ENCODE data around the gene TRIM62. TPM values are rescaled to one million over a fixed set of nuclear protein-coding genes. Genes with fewer than 3 reads are reported as not detected.

TRIM62 gene
- total RNA-seq, 6 experiments from 2014 or later: 6.2 to 7.9 (median 7.1) TPM

DNA sequence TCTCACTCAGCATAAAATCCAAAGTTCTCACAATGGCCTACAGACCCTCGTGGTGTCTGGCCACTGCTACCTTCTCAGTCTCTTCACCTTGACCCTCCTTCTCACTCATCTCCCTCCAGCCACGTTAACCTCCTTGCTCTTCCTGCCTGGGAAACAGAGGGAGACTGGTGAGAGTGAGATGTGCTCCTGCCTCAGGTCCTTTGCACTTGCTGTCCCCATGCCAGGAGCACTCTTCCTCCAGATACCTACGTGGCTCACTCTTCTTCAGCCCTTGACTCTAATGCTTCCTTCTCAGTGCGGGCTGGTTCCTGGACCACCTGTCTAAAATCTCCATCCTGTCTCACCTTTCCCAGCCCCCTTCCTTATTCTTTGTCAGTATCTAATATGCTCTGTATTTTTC, 24.7 kb downstream of the TRIM62 start:
- no peak for TF ChIP-seq CTCF (IDR thresholded peaks at IDR 0.05)
- H3K36me3 Mint-ChIP-seq (ENCODE audit: low read depth): 0 out of 2 replicates have a peak, but pooled peaks cover 4% of the 10 kb centered on the region
- H3K27ac Mint-ChIP-seq: no peak overlapping the region
- no peak overlapping the region for H3K4me3 Mint-ChIP-seq
- no peak for DNase-seq
- H3K9me3 Mint-ChIP-seq: no peaks in the 10 kb centered on the region
- H3K4me1 Mint-ChIP-seq (ENCODE audit: low read depth): peaks cover 6% of the 10 kb centered on the region; the same call in 1 of the 2 replicates
- H3K27me3 Mint-ChIP-seq (ENCODE audit: insufficient read depth): no peaks in the 10 kb centered on the region; the same call in 1 of the 2 replicates

DNA sequence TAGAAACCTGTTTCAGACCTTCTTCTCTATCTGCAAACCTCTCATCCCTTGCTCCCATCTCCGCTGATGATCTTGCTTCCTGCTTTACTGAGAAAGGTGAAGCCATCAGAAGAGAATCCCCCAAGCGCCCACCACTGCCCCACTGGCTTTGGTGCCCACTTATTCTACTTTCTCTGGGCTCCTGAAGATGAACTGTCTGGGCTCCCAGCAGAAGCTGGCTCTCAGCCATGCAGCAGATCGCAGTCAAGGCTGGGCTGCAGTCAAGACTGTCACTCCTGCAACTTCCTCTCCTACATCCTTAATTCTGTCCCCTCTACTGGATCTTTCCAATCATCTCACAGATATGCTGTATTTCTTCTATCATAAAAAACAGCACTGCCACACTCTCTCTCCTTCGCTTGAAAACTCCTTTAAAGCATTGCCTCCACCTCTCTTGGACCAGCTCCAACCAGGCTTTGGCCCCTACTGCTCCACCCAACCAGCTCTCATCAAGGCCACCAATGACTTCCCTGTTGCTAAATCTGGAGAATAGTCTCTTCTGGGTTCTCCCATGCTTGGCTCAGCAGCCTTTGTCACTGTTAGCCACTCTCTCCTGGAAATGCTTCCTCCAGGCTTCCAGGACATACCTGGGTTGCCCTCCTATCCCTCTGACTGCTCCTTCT, 25.8 kb downstream of the TRIM62 start:
- no peak overlapping the region for H3K27ac Mint-ChIP-seq
- no peaks in the 10 kb centered on the region for H3K9me3 Mint-ChIP-seq
- TF ChIP-seq CTCF (IDR thresholded peaks at IDR 0.05): no peak
- no peak overlapping the region for H3K4me3 Mint-ChIP-seq
- H3K36me3 Mint-ChIP-seq (ENCODE audit: low read depth): 0 out of 2 replicates have a peak, but pooled peaks cover 4% of the 10 kb centered on the region
- peaks cover 6% of the 10 kb centered on the region; the same call in 1 of the 2 replicates for H3K4me1 Mint-ChIP-seq (ENCODE audit: low read depth)
- no peaks in the 10 kb centered on the region; the same call in 1 of the 2 replicates for H3K27me3 Mint-ChIP-seq (ENCODE audit: insufficient read depth)
- DNase-seq: no peak

GRCh38 chr1:33153650-33154049, 28.2 kb downstream of the TRIM62 start:
- no peaks in the 10 kb centered on the region; the same call in 1 of the 2 replicates for H3K27me3 Mint-ChIP-seq (ENCODE audit: insufficient read depth)
- no peak overlapping the region for H3K4me3 Mint-ChIP-seq
- H3K9me3 Mint-ChIP-seq: no peaks in the 10 kb centered on the region
- no peak overlapping the region for H3K27ac Mint-ChIP-seq
- peaks cover 6% of the 10 kb centered on the region; the same call in 1 of the 2 replicates for H3K4me1 Mint-ChIP-seq (ENCODE audit: low read depth)
- DNase-seq: no peak
- TF ChIP-seq CTCF (IDR thresholded peaks at IDR 0.05): no peak
- H3K36me3 Mint-ChIP-seq (ENCODE audit: low read depth): 0 out of 2 replicates have a peak, but pooled peaks cover 4% of the 10 kb centered on the region

- Mint-ChIP-seq H3K9me3 (no peaks in the 10 kb centered on the region), H3K36me3 (ENCODE audit: low read depth) (0 out of 2 replicates have a peak, but pooled peaks cover 4% of the 10 kb centered on the region), H3K27ac (no peak overlapping the region), H3K27me3 (ENCODE audit: insufficient read depth) (no peaks in the 10 kb centered on the region; the same call in 1 of the 2 replicates), H3K4me3 (no peak overlapping the region), H3K4me1 (ENCODE audit: low read depth) (peaks cover 6% of the 10 kb centered on the region; the same call in 1 of the 2 replicates)
- TF ChIP-seq CTCF (IDR thresholded peaks at IDR 0.05): no peak
- no peak for DNase-seq
Measured at GRCh38 chr1:33152685-33153432, 29.0 kb downstream of the TRIM62 start.

GRCh38 chr1:33151116-33151515, 30.7 kb downstream of the TRIM62 start:
- peaks cover 6% of the 10 kb centered on the region; the same call in 1 of the 2 replicates for H3K4me1 Mint-ChIP-seq (ENCODE audit: low read depth)
- H3K27ac Mint-ChIP-seq: no peak overlapping the region
- H3K4me3 Mint-ChIP-seq: no peak overlapping the region
- no peaks in the 10 kb centered on the region for H3K9me3 Mint-ChIP-seq
- no peaks in the 10 kb centered on the region; the same call in 1 of the 2 replicates for H3K27me3 Mint-ChIP-seq (ENCODE audit: insufficient read depth)
- DNase-seq: no peak
- TF ChIP-seq CTCF (IDR thresholded peaks at IDR 0.05): no peak
- peaks cover 9% of the 10 kb centered on the region for H3K36me3 Mint-ChIP-seq (ENCODE audit: low read depth)

Data from HFFc6 (cell line).